HL-60 (cell line): ENCODE results near the gene CENPF.
"Not testable (repeated sequence)": the region's sequence is repeated elsewhere in the genome, so short reads cannot be mapped to it uniquely, and the experiment has no call there.

Source experiments
- DNase-seq, 2 experiments: peaks; one replicate each; pipeline ENCODE4 v3.0.0-alpha.2; 2010 to 2020; ENCODE audit warnings: low read depth in 1 of 2, low spot score in 1 of 2
- H3K27ac ChIP-seq: fragments of 250-450 bp; sonication (Bioruptor Pico); replicated peaks from 2 replicates; pipeline ENCODE4 v1.5.1; 2020; ENCODE audit warnings: mild to moderate bottlenecking, moderate library complexity
- H3K27me3 ChIP-seq: fragments of 250-450 bp; sonication (Bioruptor Pico); 2 replicates; pipeline ENCODE4 v1.5.1; 2021; ENCODE audit warnings: mild to moderate bottlenecking, moderate library complexity; ENCODE audit not compliant: insufficient read depth, poor library complexity, severe bottlenecking
- H3K4me3 ChIP-seq: replicated peaks from 2 replicates; pipeline ENCODE4 v1.5.1; 2011; ENCODE audit warnings: mild to moderate bottlenecking, control low read depth, low read length; ENCODE audit not compliant: insufficient read depth
- CTCF ChIP-seq: IDR thresholded peaks from one replicate; pipeline ENCODE4 v1.5.1; 2011; ENCODE audit warnings: low read length, control low read depth, inconsistent platforms; ENCODE audit not compliant: insufficient read depth
- GABPA ChIP-seq: IDR thresholded peaks from 2 replicates; pipeline ENCODE4 v1.6.1; 2012; ENCODE audit warnings: low read depth
- POLR2AphosphoS5 ChIP-seq: IDR thresholded peaks from 2 replicates; pipeline ENCODE4 v1.6.1; 2012; ENCODE audit warnings: low read depth
- REST ChIP-seq: IDR thresholded peaks from 2 replicates; pipeline ENCODE4 v1.6.1; 2012; ENCODE audit warnings: low read depth; ENCODE audit not compliant: insufficient replicate concordance
- SPI1 ChIP-seq: IDR thresholded peaks from 2 replicates; pipeline ENCODE4 v1.6.1; 2012; ENCODE audit warnings: low read depth, mild to moderate bottlenecking, borderline replicate concordance

Gene CENPF

DNA sequence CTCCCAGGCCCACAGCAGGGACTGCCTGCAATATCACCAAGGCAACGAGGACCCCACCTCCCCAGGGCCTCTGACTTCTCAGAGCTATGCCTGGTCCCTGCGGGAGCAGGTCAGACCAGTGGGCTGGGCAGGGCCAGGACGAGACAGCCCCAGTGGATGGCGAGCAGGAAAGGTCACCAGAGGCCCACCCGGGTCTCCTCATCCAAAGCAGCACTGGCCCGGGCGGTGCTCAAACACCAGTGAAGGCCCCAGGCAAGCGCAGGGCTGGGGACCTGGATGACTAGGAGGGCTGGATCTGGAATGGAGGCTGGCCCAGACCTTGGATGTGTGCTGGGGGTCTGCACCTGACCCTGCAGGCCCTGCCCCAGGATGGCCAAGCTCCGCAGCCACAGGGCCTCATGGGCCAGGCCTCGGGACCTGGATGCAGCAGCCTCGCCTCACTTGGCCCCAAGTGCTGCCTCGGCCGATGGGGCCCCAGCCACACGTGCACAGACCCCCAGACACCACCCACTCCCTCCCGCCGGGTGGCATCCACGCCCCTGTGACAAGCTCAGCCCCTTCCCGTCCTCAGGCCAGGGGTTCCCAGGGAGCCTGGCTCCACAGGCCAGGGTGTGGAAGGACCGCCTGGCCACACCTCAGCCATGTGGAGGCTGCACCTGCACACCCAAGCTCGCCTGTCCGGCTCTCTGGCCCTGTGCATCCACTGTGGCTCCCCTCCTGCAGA, 4.7 kb downstream of the CENPF start:
- H3K27me3 ChIP-seq, H3K4me3 ChIP-seq, DNase-seq, H3K27ac ChIP-seq: not testable (repeated sequence)

DNA sequence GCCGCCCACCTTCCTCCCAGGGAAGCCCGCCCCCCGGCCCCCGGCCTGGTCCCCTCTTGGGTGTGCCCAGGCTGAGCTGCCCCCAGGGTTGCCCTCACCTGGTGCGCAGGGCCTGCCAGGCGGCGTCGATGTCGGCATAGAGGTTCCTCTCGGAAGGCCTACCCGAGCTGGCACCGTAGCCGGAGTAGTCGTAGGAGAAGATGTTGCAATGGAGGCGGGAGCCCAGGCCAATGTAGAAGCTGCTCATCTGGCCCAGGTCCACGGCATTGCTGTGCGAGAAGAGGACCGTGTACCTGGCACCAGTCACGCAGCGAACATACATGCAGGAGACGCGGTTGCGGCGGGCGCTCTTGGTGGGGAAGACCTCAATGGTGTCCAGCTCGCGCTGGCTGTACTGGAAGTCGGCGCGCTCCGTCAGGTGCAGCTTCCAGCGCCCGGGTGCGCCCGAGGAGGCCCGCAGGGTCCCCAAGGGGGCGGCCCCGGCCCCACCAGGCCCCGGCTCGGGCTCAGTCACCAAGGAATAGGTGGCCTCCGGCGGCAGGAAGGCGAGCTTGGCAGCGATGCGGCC, 5.3 kb downstream of the CENPF start:
- H3K4me3 ChIP-seq, H3K27ac ChIP-seq, H3K27me3 ChIP-seq, DNase-seq: not testable (repeated sequence)

DNA sequence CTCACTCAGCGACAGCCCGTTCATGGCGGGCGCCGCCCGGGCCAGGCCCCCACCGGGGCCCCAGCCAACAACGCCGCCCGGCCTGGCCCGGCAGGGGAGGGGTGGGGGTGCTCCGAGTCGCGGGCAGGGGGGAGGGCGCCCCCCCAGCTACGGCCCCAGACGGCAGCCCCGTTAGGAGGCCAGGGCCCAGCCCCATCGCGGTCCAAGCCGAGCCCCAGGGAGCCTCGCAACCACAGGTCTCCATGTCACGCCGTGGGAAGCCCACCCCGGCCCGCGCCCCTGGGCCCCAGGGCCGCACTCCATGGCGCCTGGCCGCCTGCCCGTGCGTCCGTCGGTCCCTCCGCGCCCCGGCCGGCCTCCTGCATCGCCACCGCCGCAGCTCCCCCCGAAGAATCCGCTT, 5.8 kb downstream of the CENPF start:
- not testable (repeated sequence) for DNase-seq, H3K4me3 ChIP-seq, H3K27me3 ChIP-seq, H3K27ac ChIP-seq

DNA sequence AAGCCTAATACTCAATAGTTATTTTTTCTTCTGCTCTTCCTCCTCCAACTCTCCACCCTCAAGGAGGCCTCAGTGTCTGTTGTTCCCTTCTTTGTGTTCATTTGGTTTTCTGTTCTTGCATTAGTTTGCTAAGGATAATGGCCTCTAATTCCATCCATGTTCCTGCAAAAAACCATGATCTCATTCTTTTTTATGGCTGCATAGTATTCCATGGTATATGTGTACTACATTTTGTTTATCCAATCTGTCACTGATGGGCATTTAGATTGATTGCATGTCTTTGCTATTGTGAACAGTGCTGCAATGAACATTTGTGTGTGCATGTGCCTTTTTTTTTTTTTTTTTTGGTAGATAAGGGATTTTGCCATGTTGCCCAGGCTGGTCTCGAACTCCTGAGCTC, 6.7 kb downstream of the CENPF start:
- Histone ChIP-seq H3K27me3 (no peaks in the 10 kb centered on the region), H3K27ac (no peak overlapping the region), H3K4me3 (no peak overlapping the region)
- DNase-seq = no peak
- TF ChIP-seq POLR2AphosphoS5 = no peak
- no peak for TF ChIP-seq GABPA
- no peak for TF ChIP-seq REST
- TF ChIP-seq SPI1 = no peak
- TF ChIP-seq CTCF = no peak

GRCh38 chr1:214610136-214610535, 7.1 kb downstream of the CENPF start:
- H3K4me3 ChIP-seq, H3K27me3 ChIP-seq, H3K27ac ChIP-seq, DNase-seq: not testable (repeated sequence)

DNA sequence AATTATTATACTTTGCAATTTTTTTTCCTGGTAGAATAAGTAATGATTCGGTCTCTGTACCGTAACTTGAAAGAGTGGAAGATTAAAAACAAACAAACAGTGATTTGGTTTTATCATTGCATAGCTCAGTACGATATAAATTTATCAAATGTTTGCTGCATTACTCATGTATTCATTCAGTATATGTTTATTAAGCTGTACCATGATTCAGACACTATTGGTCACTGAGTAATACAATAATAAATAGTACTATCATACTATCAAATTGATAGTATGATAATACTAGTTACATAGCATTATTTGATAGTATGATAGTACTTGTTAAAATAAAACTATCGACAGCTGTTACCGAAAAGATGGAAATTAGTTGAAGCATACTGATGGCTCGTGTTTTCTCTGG, 12.1 kb downstream of the CENPF start:
- Histone ChIP-seq H3K27me3 (no peaks in the 10 kb centered on the region), H3K27ac (no peak overlapping the region), H3K4me3 (no peak overlapping the region)
- TF ChIP-seq GABPA = no peak
- TF ChIP-seq CTCF = no peak
- no peak for TF ChIP-seq SPI1
- no peak for TF ChIP-seq REST
- no peak for TF ChIP-seq POLR2AphosphoS5
- DNase-seq = no peak
